Erythroblast (primary cell): ENCODE measurements around the gene ATP2A1.
"Not testable (repeated sequence)": the region's sequence is repeated elsewhere in the genome, so short reads cannot be mapped to it uniquely, and the experiment has no call there.

Experiments used
- DNase-seq, 2 experiments: peaks; one replicate each; lab custom pipeline; 2025; lab: John Stamatoyannopoulos, UW
- GATA1 ChIP-seq: IDR thresholded peaks from 2 replicates; pipeline ENCODE4 v1.6.1; 2011; ENCODE audit warnings: low read depth, mild to moderate bottlenecking, control low read depth, low read length, moderate library complexity
- POLR2A ChIP-seq: IDR thresholded peaks from 2 replicates; pipeline ENCODE4 v1.6.1; 2011; ENCODE audit warnings: mild to moderate bottlenecking, low read length

ATP2A1 gene

DNA sequence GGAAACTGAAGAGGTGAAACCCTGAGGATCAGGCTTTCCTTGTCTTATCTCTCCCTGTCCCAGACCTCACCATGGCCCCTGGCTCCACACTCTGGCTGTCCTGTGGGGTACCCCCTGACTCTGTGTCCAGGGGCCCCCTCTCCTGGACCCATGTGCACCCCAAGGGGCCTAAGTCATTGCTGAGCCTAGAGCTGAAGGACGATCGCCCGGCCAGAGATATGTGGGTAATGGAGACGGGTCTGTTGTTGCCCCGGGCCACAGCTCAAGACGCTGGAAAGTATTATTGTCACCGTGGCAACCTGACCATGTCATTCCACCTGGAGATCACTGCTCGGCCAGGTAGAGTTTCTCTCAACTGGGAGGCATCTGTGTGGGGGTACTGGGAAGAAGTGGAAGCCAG lies 54.9 kb downstream of the ATP2A1 start:
- no peak for TF ChIP-seq GATA1
- TF ChIP-seq POLR2A: no peak
- DNase-seq: no peak

GRCh38 chr16:28935346-28935745 lies 57.1 kb downstream of the ATP2A1 start:
- DNase-seq: no peak
- TF ChIP-seq GATA1: no peak
- TF ChIP-seq POLR2A: no peak

GRCh38 chr16:28935924-28936783 lies 57.9 kb downstream of the ATP2A1 start:
- DNase-seq: peak; percentile 87 to 92
- TF ChIP-seq POLR2A (no peak), GATA1 (no peak)

- TF ChIP-seq GATA1 (no peak), POLR2A (no peak)
- no peak for DNase-seq
These were observed 58.5 kb downstream of the ATP2A1 start for GRCh38 chr16:28936784-28937155.

- DNase-seq: no peak
- no peak for TF ChIP-seq POLR2A
- no peak for TF ChIP-seq GATA1
These were observed 59.1 kb downstream of the ATP2A1 start for GRCh38 chr16:28937222-28937876.

- TF ChIP-seq POLR2A: no peak
- no peak for TF ChIP-seq GATA1
- DNase-seq: no peak
These were observed 60.4 kb downstream of the ATP2A1 start for GRCh38 chr16:28938721-28939120.

GRCh38 chr16:28939825-28940224 lies 61.5 kb downstream of the ATP2A1 start:
- not testable (repeated sequence) for DNase-seq

- no peak for DNase-seq
These were observed 65.0 kb downstream of the ATP2A1 start for GRCh38 chr16:28943281-28943680.

GRCh38 chr16:28946681-28947080 lies 68.4 kb downstream of the ATP2A1 start:
- TF ChIP-seq GATA1 (no peak), POLR2A (no peak)
- no peak for DNase-seq

More at GRCh38 chr16:28943281-28943680, 65.0 kb downstream of the ATP2A1 start:
- no peak for TF ChIP-seq GATA1
- TF ChIP-seq POLR2A: no peak

GRCh38 chr16:28950648-28951409 lies 72.5 kb downstream of the ATP2A1 start, which contains the start of gene NFATC2IP:
Gene NFATC2IP (plus strand): TSS chr16:28950937. CDS start chr16:28951012, 75 bp downstream.
- peak; percentile 100 for DNase-seq
- TF ChIP-seq GATA1 (no peak), POLR2A (peak; percentile 71)

GRCh38 chr16:28951410-28951943 lies 73.2 kb downstream of the ATP2A1 start:
- DNase-seq: peak in 1 of 2 experiments; percentile 71
- no peak for TF ChIP-seq POLR2A
